HepG2 (cell line): ENCODE results near the gene CLRN3.

Experiments
- CREM ChIP-seq, 2 experiments: sonication (generic) in 1 of 2; formaldehyde crosslinking in 1 of 2; IDR thresholded peaks; 2 replicates each; pipeline versions ENCODE4 v1.4.0 to v1.6.1; 2016 to 2020; ENCODE audit warnings: antibody characterized with exemption in 1 of 2, mild to moderate bottlenecking in 1 of 2, missing genetic modification reagents in 1 of 2
- CTCF ChIP-seq: sonication (generic); formaldehyde crosslinking; IDR thresholded peaks from 2 replicates; pipeline ENCODE4 v1.5.0; 2020; ENCODE audit warnings: mild to moderate bottlenecking, missing genetic modification reagents, moderate library complexity
- MAZ ChIP-seq, 2 experiments: sonication (generic) in 1 of 2; formaldehyde crosslinking in 1 of 2; IDR thresholded peaks; 2 replicates each; pipeline versions ENCODE4 v1.5.0 to v1.6.1; 2012 to 2020; ENCODE audit warnings: low read depth in 2 of 2, mild to moderate bottlenecking in 2 of 2, borderline replicate concordance in 1 of 2, improper control_type of control experiment in 1 of 2, low read length in 1 of 2, missing genetic modification reagents in 1 of 2, moderate library complexity in 1 of 2
- NFIB ChIP-seq: sonication (generic); formaldehyde crosslinking; IDR thresholded peaks from 2 replicates; pipeline ENCODE4 v1.9.0; 2021; ENCODE audit warnings: missing genetic modification reagents, mild to moderate bottlenecking, borderline replicate concordance
- PHF5A ChIP-seq: IDR thresholded peaks from one replicate; pipeline ENCODE4 v1.6.1; 2018; ENCODE audit warnings: low read depth, missing genetic modification reagents; ENCODE audit not compliant: unreplicated experiment
- POLR2AphosphoS5 ChIP-seq: IDR thresholded peaks from 2 replicates; pipeline ENCODE4 v1.6.1; 2012; ENCODE audit warnings: low read depth, low read length
- RXRB ChIP-seq: IDR thresholded peaks from 2 replicates; pipeline ENCODE4 v1.6.1; 2016; ENCODE audit warnings: borderline replicate concordance, missing genetic modification reagents, missing compliant biosample characterization
- SMC3 ChIP-seq: IDR thresholded peaks from 2 replicates; pipeline ENCODE4 v1.6.1; 2011; ENCODE audit warnings: low read length, improper control_type of control experiment
- SOX5 ChIP-seq: IDR thresholded peaks from 2 replicates; pipeline ENCODE4 v1.6.1; 2016; ENCODE audit warnings: borderline replicate concordance
- SP4 ChIP-seq: sonication (generic); formaldehyde crosslinking; IDR thresholded peaks from 2 replicates; pipeline ENCODE4 v1.8.1; 2023; ENCODE audit warnings: mild to moderate bottlenecking, missing genetic modification reagents
- ZBTB3 ChIP-seq: sonication (generic); formaldehyde crosslinking; IDR thresholded peaks from 2 replicates; pipeline ENCODE4 v1.4.0; 2020; ENCODE audit warnings: low read depth, mild to moderate bottlenecking, moderate library complexity, missing genetic modification reagents, borderline replicate concordance
- ZUFSP ChIP-seq: sonication (generic); formaldehyde crosslinking; IDR thresholded peaks from 2 replicates; pipeline ENCODE4 v1.9.0; 2021; ENCODE audit warnings: missing genetic modification reagents, mild to moderate bottlenecking, borderline replicate concordance

GRCh38 chr10:127872011-127872761, 20.6 kb downstream of the CLRN3 start:
- TF ChIP-seq SP4 (CRISPR knock-in tag) (no peak), MAZ (IDR thresholded peaks at IDR 0.05; ENCODE audit: borderline replicate concordance, low read depth, low read length) (no peak), MAZ (CRISPR knock-in tag; IDR thresholded peaks at IDR 0.05; ENCODE audit: low read depth) (no peak), NFIB (CRISPR knock-in tag) (no peak), SMC3 (no peak), RXRB (CRISPR knock-in tag) (no peak), SOX5 (CRISPR knock-in tag) (no peak), CREM (IDR thresholded peaks at IDR 0.05) (no peak), CREM (CRISPR knock-in tag; IDR thresholded peaks at IDR 0.05) (no peak), CTCF (CRISPR knock-in tag) (no peak), POLR2AphosphoS5 (no peak), PHF5A (CRISPR knock-in tag) (no peak), ZBTB3 (CRISPR knock-in tag) (no peak), ZUFSP (CRISPR knock-in tag) (no peak)
